Measurements from ENCODE around the gene ART1.
"Not testable (repeated sequence)": the region's sequence is repeated elsewhere in the genome, so short reads cannot be mapped to it uniquely, and the experiment has no call there.

The ART1 gene

DNA sequence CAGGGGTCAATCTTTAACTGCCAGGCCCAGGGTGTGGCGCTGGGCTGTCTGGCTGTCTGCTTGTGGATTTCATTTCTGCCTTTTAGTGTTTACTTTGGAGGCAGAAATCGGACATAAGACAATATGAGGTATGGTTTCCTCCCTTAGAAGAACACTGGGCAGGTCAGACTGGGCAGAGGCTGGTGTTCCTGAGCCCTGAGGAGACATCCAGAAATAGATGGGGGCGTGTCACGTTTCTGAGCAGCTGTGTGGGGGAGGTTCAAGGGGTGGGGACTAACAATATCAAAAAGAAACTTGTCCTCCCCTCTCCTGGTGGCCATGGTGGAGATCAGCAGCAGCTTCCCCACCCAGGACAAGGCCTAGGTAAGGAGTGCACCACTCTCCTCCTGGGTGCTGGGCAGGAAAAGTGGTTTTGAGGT, at the start of gene ART1:
Gene ART1, plus strand, starts transcription at position 312 of the 419 bp plus-strand sequence. CDS start 14,086 bp downstream, outside the sequence.
- no peak for DNase-seq (ENCODE audit: low read depth)
- H3K4me3 ChIP-seq (ENCODE audit: low read length), result no peak within 1 kb of the TSS
- TF ChIP-seq, protein P1, sequence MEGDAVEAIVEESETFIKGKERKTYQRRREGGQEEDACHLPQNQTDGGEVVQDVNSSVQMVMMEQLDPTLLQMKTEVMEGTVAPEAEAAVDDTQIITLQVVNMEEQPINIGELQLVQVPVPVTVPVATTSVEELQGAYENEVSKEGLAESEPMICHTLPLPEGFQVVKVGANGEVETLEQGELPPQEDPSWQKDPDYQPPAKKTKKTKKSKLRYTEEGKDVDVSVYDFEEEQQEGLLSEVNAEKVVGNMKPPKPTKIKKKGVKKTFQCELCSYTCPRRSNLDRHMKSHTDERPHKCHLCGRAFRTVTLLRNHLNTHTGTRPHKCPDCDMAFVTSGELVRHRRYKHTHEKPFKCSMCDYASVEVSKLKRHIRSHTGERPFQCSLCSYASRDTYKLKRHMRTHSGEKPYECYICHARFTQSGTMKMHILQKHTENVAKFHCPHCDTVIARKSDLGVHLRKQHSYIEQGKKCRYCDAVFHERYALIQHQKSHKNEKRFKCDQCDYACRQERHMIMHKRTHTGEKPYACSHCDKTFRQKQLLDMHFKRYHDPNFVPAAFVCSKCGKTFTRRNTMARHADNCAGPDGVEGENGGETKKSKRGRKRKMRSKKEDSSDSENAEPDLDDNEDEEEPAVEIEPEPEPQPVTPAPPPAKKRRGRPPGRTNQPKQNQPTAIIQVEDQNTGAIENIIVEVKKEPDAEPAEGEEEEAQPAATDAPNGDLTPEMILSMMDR (conservative IDR thresholded peaks at IDR 0.05; ENCODE audit: low read depth, low read length), result no peak

DNA sequence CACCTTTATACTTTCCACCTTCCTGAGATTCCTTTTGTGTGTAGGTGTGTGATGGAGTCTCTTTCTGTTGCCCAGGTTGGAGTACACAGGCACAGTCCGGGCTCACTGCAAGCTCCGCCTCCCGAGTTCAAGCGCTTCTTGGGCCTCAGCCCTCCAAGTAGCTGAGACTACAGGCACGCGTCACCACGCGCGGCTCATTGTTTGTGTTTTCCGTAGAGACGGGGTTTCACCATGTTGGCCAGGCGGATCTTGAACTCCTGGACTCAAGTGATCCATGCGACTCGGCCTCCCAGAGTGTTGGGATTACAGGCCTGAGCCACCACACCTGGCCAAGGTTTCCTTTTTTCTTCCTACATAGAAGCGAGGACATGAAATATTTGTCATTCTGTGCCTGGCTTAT, 47.2 kb upstream of the ART1 start:
- H3K4me3 ChIP-seq (ENCODE audit: low read length); DNase-seq (ENCODE audit: low read depth): not testable (repeated sequence)

DNA sequence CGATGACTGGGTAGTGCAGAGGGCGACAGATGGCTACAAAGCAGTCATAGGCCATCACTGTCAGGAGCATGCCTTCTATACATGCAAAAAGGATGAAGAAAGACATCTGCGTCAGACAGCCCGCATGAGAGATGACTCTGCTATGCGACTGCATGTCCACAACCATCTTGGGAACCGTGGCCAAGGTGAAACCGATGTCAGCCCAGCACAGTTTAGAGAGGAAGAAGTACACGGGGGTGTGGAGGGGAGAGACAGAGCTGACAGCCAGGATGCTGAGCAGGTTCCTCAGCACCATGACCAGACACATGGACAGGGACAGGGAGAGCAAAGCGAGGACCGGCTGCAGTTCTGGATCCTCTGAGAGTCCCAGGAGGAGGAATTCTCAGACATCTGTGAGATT, 44.7 kb upstream of the ART1 start:
- not testable (repeated sequence) for H3K4me3 ChIP-seq (ENCODE audit: low read length); DNase-seq (ENCODE audit: low read depth)

DNA sequence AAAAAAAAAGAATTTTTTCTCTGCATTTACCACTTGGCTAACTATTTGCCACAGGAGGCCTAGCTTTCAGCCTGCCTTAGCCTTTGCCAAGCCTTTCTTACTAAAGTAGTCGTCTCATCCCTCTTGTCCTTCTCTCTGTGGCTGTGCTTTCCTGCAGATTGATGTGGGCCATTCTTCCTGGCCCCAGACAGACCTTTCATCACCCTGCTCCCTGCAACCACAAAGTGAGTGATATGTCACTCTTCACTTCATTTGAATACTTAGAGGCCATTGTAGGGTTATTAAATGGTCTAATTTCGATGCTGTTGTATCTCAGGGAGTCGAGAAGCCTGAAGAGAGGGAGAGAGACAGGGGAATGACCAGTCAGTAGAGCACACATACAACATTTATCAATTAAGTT, 40.8 kb upstream of the ART1 start:
- no peak for DNase-seq (ENCODE audit: low read depth)
- no peak overlapping the region for H3K4me3 ChIP-seq (ENCODE audit: low read length)
- TF ChIP-seq, protein P1 (conservative IDR thresholded peaks at IDR 0.05; ENCODE audit: low read depth, low read length), result no peak

DNA sequence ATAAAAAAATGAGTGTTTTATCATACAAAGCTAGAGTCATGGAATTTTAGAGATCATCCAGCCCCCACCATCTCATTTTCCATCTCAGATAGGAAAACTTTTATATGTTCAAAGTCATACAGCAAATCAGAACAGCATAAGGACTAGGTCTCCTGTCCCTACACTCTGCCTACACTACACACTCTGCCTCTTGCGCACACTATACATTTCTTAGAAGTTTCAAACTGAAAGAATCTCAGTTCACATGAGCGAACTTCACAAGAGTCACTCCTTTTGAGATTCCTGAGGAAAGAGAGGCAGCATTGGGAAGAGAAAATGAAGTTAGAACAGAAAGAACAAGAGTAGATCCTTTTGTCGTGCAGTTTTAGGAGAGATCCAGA, 39.7 kb upstream of the ART1 start:
- TF ChIP-seq, protein P1 (conservative IDR thresholded peaks at IDR 0.05; ENCODE audit: low read depth, low read length), result no peak
- DNase-seq (ENCODE audit: low read depth), result no peak
- H3K4me3 ChIP-seq (ENCODE audit: low read length), result no peak overlapping the region

GRCh38 chr11:3605771-3606203, 39.1 kb upstream of the ART1 start:
- TF ChIP-seq, protein P1 (conservative IDR thresholded peaks at IDR 0.05; ENCODE audit: low read depth, low read length), result no peak

GRCh38 chr11:3609416-3610265, 35.3 kb upstream of the ART1 start:
- TF ChIP-seq, protein P1 (conservative IDR thresholded peaks at IDR 0.05; ENCODE audit: low read depth, low read length), result peak; percentile 92
- DNase-seq (ENCODE audit: low read depth), result no peak
- H3K4me3 ChIP-seq (ENCODE audit: low read length), result no peak overlapping the region

More at GRCh38 chr11:3605771-3606203, 39.1 kb upstream of the ART1 start:
- no peak overlapping the region for H3K4me3 ChIP-seq (ENCODE audit: low read length)
- no peak for DNase-seq (ENCODE audit: low read depth)

DNA sequence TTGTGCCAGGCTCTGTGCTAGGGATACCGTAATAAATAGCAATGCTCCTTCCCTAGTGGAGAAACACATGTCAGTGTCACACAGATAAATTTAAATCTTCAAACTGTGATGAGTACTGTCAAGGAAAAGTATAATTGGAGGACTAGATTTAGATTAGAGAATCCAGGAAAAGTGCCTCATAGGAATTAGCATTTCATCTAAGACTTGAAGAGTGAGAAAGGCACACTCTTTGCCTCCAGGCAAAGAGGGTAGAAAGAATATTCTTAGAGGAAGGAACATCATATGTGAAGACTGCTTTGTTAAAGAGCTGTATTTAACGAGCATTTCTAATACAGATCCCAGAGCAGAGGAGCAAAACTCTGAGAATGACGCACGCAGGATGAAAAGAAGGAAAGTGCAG, 34.1 kb upstream of the ART1 start:
- DNase-seq (ENCODE audit: low read depth), result no peak
- no peak overlapping the region for H3K4me3 ChIP-seq (ENCODE audit: low read length)
- TF ChIP-seq, protein P1 (conservative IDR thresholded peaks at IDR 0.05; ENCODE audit: low read depth, low read length), result no peak
